Measurements from ENCODE around the gene MAST3. TPM values are rescaled to one million over a fixed set of nuclear protein-coding genes. Genes with fewer than 3 reads are reported as not detected.

MAST3 gene
- polyA plus RNA-seq, 1 donor, result 27.9 TPM

GRCh38 chr19:18060472-18060871, 37.1 kb upstream of the MAST3 start:
- peaks cover 2% of the 10 kb centered on the region for H3K27me3 ChIP-seq (ENCODE audit: control insufficient read depth, insufficient read depth, low read length)
- no CpG with 5 or more reads among the region's 6 CpGs for WGBS (ENCODE audit: insufficient coverage, low lambda C conversion rate)
- no peak for DNase-seq
- no peaks in the 10 kb centered on the region for H3K36me3 ChIP-seq (ENCODE audit: control insufficient read depth, insufficient read depth, low read length)
- H3K9me3 ChIP-seq (ENCODE audit: control insufficient read depth, low read depth, low read length), result no peaks in the 10 kb centered on the region
- peaks cover 8% of the 10 kb centered on the region for H3K4me1 ChIP-seq (ENCODE audit: control insufficient read depth, insufficient read depth, low read length)
- H3K4me3 ChIP-seq (ENCODE audit: low read length), result no peak overlapping the region
- no peak overlapping the region for H3K27ac ChIP-seq (ENCODE audit: low read length)

GRCh38 chr19:18062028-18062427, 35.5 kb upstream of the MAST3 start:
- H3K4me3 ChIP-seq (ENCODE audit: low read length), result no peak overlapping the region
- H3K4me1 ChIP-seq (ENCODE audit: control insufficient read depth, insufficient read depth, low read length), result peaks cover 8% of the 10 kb centered on the region
- no peak overlapping the region for H3K27ac ChIP-seq (ENCODE audit: low read length)
- peaks cover 2% of the 10 kb centered on the region for H3K27me3 ChIP-seq (ENCODE audit: control insufficient read depth, insufficient read depth, low read length)
- WGBS (ENCODE audit: insufficient coverage, low lambda C conversion rate), result no CpG with 5 or more reads among the region's 8 CpGs
- H3K9me3 ChIP-seq (ENCODE audit: control insufficient read depth, low read depth, low read length), result no peaks in the 10 kb centered on the region
- no peaks in the 10 kb centered on the region for H3K36me3 ChIP-seq (ENCODE audit: control insufficient read depth, insufficient read depth, low read length)
- DNase-seq, result no peak

GRCh38 chr19:18063463-18063862, 34.1 kb upstream of the MAST3 start:
- peaks cover 2% of the 10 kb centered on the region for H3K27me3 ChIP-seq (ENCODE audit: control insufficient read depth, insufficient read depth, low read length)
- no peak for DNase-seq
- WGBS (ENCODE audit: insufficient coverage, low lambda C conversion rate), result no CpG with 5 or more reads among the region's 5 CpGs
- peaks cover 3% of the 10 kb centered on the region for H3K4me1 ChIP-seq (ENCODE audit: control insufficient read depth, insufficient read depth, low read length)
- no peaks in the 10 kb centered on the region for H3K9me3 ChIP-seq (ENCODE audit: control insufficient read depth, low read depth, low read length)
- no peak overlapping the region for H3K4me3 ChIP-seq (ENCODE audit: low read length)
- H3K36me3 ChIP-seq (ENCODE audit: control insufficient read depth, insufficient read depth, low read length), result no peaks in the 10 kb centered on the region
- no peak overlapping the region for H3K27ac ChIP-seq (ENCODE audit: low read length)

- no CpG with 5 or more reads among the region's 1 CpG for WGBS (ENCODE audit: insufficient coverage, low lambda C conversion rate)
- H3K36me3 ChIP-seq (ENCODE audit: control insufficient read depth, insufficient read depth, low read length), result no peaks in the 10 kb centered on the region
- no peaks in the 10 kb centered on the region for H3K4me1 ChIP-seq (ENCODE audit: control insufficient read depth, insufficient read depth, low read length)
- no peaks in the 10 kb centered on the region for H3K9me3 ChIP-seq (ENCODE audit: control insufficient read depth, low read depth, low read length)
- H3K27me3 ChIP-seq (ENCODE audit: control insufficient read depth, insufficient read depth, low read length), result peaks cover 2% of the 10 kb centered on the region
- H3K27ac ChIP-seq (ENCODE audit: low read length), result no peak overlapping the region
- H3K4me3 ChIP-seq (ENCODE audit: low read length), result no peak overlapping the region
- DNase-seq, result no peak
These were observed 32.4 kb upstream of the MAST3 start for GRCh38 chr19:18065173-18065495.

- WGBS (ENCODE audit: insufficient coverage, low lambda C conversion rate), result no CpG with 5 or more reads among the region's 5 CpGs
- no peak for DNase-seq
- H3K4me1 ChIP-seq (ENCODE audit: control insufficient read depth, insufficient read depth, low read length), result no peaks in the 10 kb centered on the region
- no peaks in the 10 kb centered on the region for H3K9me3 ChIP-seq (ENCODE audit: control insufficient read depth, low read depth, low read length)
- no peak overlapping the region for H3K27ac ChIP-seq (ENCODE audit: low read length)
- H3K4me3 ChIP-seq (ENCODE audit: low read length), result no peak overlapping the region
- H3K36me3 ChIP-seq (ENCODE audit: control insufficient read depth, insufficient read depth, low read length), result no peaks in the 10 kb centered on the region
- H3K27me3 ChIP-seq (ENCODE audit: control insufficient read depth, insufficient read depth, low read length), result no peaks in the 10 kb centered on the region
These were observed 29.2 kb upstream of the MAST3 start for GRCh38 chr19:18068395-18068794.

- WGBS (ENCODE audit: insufficient coverage, low lambda C conversion rate), result no CpG with 5 or more reads among the region's 15 CpGs
- Histone ChIP-seq H3K27ac (ENCODE audit: low read length) (no peak overlapping the region), H3K36me3 (ENCODE audit: control insufficient read depth, insufficient read depth, low read length) (no peaks in the 10 kb centered on the region), H3K4me3 (ENCODE audit: low read length) (no peak overlapping the region), H3K4me1 (ENCODE audit: control insufficient read depth, insufficient read depth, low read length) (no peaks in the 10 kb centered on the region), H3K27me3 (ENCODE audit: control insufficient read depth, insufficient read depth, low read length) (no peaks in the 10 kb centered on the region), H3K9me3 (ENCODE audit: control insufficient read depth, low read depth, low read length) (no peaks in the 10 kb centered on the region)
- DNase-seq, result no peak
These were observed 28.2 kb upstream of the MAST3 start for GRCh38 chr19:18069383-18069782.

GRCh38 chr19:18070181-18070580, 27.4 kb upstream of the MAST3 start:
- no peaks in the 10 kb centered on the region for H3K9me3 ChIP-seq (ENCODE audit: control insufficient read depth, low read depth, low read length)
- H3K4me1 ChIP-seq (ENCODE audit: control insufficient read depth, insufficient read depth, low read length), result no peaks in the 10 kb centered on the region
- WGBS (ENCODE audit: insufficient coverage, low lambda C conversion rate), result no CpG with 5 or more reads among the region's 11 CpGs
- DNase-seq, result no peak
- no peaks in the 10 kb centered on the region for H3K36me3 ChIP-seq (ENCODE audit: control insufficient read depth, insufficient read depth, low read length)
- no peaks in the 10 kb centered on the region for H3K27me3 ChIP-seq (ENCODE audit: control insufficient read depth, insufficient read depth, low read length)
- no peak overlapping the region for H3K27ac ChIP-seq (ENCODE audit: low read length)
- no peak overlapping the region for H3K4me3 ChIP-seq (ENCODE audit: low read length)

GRCh38 chr19:18072335-18072734, 25.2 kb upstream of the MAST3 start:
- Histone ChIP-seq H3K27me3 (ENCODE audit: control insufficient read depth, insufficient read depth, low read length) (no peaks in the 10 kb centered on the region), H3K4me1 (ENCODE audit: control insufficient read depth, insufficient read depth, low read length) (no peaks in the 10 kb centered on the region), H3K4me3 (ENCODE audit: low read length) (no peak overlapping the region), H3K36me3 (ENCODE audit: control insufficient read depth, insufficient read depth, low read length) (no peaks in the 10 kb centered on the region), H3K27ac (ENCODE audit: low read length) (no peak overlapping the region), H3K9me3 (ENCODE audit: control insufficient read depth, low read depth, low read length) (no peaks in the 10 kb centered on the region)
- no CpG with 5 or more reads among the region's 6 CpGs for WGBS (ENCODE audit: insufficient coverage, low lambda C conversion rate)
- DNase-seq, result no peak

- no peak overlapping the region for H3K27ac ChIP-seq (ENCODE audit: low read length)
These were observed 24.4 kb upstream of the MAST3 start for GRCh38 chr19:18073197-18073596.

GRCh38 chr19:18074192-18074591, 23.4 kb upstream of the MAST3 start:
- DNase-seq, result no peak
- no CpG with 5 or more reads among the region's 9 CpGs for WGBS (ENCODE audit: insufficient coverage, low lambda C conversion rate)
- no peaks in the 10 kb centered on the region for H3K36me3 ChIP-seq (ENCODE audit: control insufficient read depth, insufficient read depth, low read length)
- H3K4me3 ChIP-seq (ENCODE audit: low read length), result no peak overlapping the region
- H3K27me3 ChIP-seq (ENCODE audit: control insufficient read depth, insufficient read depth, low read length), result no peaks in the 10 kb centered on the region
- H3K27ac ChIP-seq (ENCODE audit: low read length), result no peak overlapping the region
- no peaks in the 10 kb centered on the region for H3K9me3 ChIP-seq (ENCODE audit: control insufficient read depth, low read depth, low read length)
- H3K4me1 ChIP-seq (ENCODE audit: control insufficient read depth, insufficient read depth, low read length), result no peaks in the 10 kb centered on the region

More at GRCh38 chr19:18073197-18073596, 24.4 kb upstream of the MAST3 start:
- H3K9me3 ChIP-seq (ENCODE audit: control insufficient read depth, low read depth, low read length), result no peaks in the 10 kb centered on the region
- DNase-seq, result no peak
- WGBS (ENCODE audit: insufficient coverage, low lambda C conversion rate), result 0% methylated on average over 1 of the region's 4 CpGs
- no peaks in the 10 kb centered on the region for H3K4me1 ChIP-seq (ENCODE audit: control insufficient read depth, insufficient read depth, low read length)
- no peaks in the 10 kb centered on the region for H3K36me3 ChIP-seq (ENCODE audit: control insufficient read depth, insufficient read depth, low read length)
- H3K4me3 ChIP-seq (ENCODE audit: low read length), result no peak overlapping the region
- no peaks in the 10 kb centered on the region for H3K27me3 ChIP-seq (ENCODE audit: control insufficient read depth, insufficient read depth, low read length)

- Histone ChIP-seq H3K27me3 (ENCODE audit: control insufficient read depth, insufficient read depth, low read length) (no peaks in the 10 kb centered on the region), H3K4me3 (ENCODE audit: low read length) (no peak overlapping the region), H3K9me3 (ENCODE audit: control insufficient read depth, low read depth, low read length) (no peaks in the 10 kb centered on the region), H3K36me3 (ENCODE audit: control insufficient read depth, insufficient read depth, low read length) (no peaks in the 10 kb centered on the region), H3K27ac (ENCODE audit: low read length) (no peak overlapping the region), H3K4me1 (ENCODE audit: control insufficient read depth, insufficient read depth, low read length) (no peaks in the 10 kb centered on the region)
- DNase-seq, result no peak
- WGBS (ENCODE audit: insufficient coverage, low lambda C conversion rate), result 76% methylated on average over 8 of the region's 8 CpGs
These were observed 13.5 kb upstream of the MAST3 start for GRCh38 chr19:18083929-18084684.
